T-helper 2 cell treated with Interferon-gamma antibody and Interleukin-4, amounts not matched to agents 100 ng/mL and 5 ng/mL, for 36 hours (primary cell): Measurements from ENCODE around the gene STAU1. TPM values are rescaled to one million over a fixed set of nuclear protein-coding genes. Genes with fewer than 3 reads are reported as not detected.
"Not testable (repeated sequence)": the region's sequence is repeated elsewhere in the genome, so short reads cannot be mapped to it uniquely, and the experiment has no call there.

ENCODE experiments used
- intact Hi-C: fragments of 100-400 bp; cut with micrococcal nuclease; formaldehyde crosslinking; loops from one replicate; pipeline ENCODE4 v1.15.1; 2023
- total RNA-seq: library from RNA; stranded (reverse); gene quantifications from 2 replicates; pipeline ENCODE4 v1.2.3, GENCODE V29; 2022

The STAU1 gene
- total RNA-seq, 1 donor from 2014 or later: 51.0 TPM

DNA sequence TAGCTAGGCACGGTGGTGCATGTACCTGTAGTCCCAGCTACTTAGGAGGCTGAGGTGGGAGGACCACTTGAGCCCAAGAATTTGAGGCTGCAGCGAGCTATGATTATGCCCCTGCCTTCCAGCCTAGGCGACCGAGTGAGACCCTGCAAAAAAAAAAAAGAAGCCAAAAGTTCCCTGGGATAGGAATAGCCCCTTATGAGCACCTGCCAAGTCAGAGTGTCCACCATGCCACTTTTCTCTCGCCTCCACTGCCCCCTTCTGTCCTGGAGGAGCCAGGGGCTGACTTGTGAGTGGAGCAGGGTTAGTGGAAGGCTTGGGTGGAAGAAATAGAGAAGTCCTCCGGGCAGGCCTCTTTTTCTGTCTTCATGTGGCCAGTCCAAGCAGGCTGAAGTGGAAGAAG lies 18.9 kb upstream of the STAU1 start:
- intact Hi-C loops: no loop called here

- intact Hi-C loops: no loop called here
Observed at GRCh38 chr20:49203746-49204145, 15.6 kb upstream of the STAU1 start.

GRCh38 chr20:49203011-49203410 lies 14.9 kb upstream of the STAU1 start:
- intact Hi-C loops: no loop called here

- intact Hi-C loops: no loop called here
Observed at GRCh38 chr20:49199729-49200293, 11.7 kb upstream of the STAU1 start.

GRCh38 chr20:49192944-49193518 lies 4.9 kb upstream of the STAU1 start:
- intact Hi-C loops: not testable (repeated sequence)

- intact Hi-C loops: loop anchor here (2.0 kb wide), 1 partner anchor 21 kb away; no protein-coding TSS in a partner anchor
Observed at GRCh38 chr20:49187330-49187850, 744 bp downstream of the STAU1 start.

- intact Hi-C loops: loop anchor here (2.0 kb wide), 1 partner anchor 20 kb away; no protein-coding TSS in a partner anchor
Observed at GRCh38 chr20:49186535-49187329, 1.4 kb downstream of the STAU1 start.

GRCh38 chr20:49185071-49185761 lies 2.9 kb downstream of the STAU1 start:
- intact Hi-C loops: no loop called here

- intact Hi-C loops: no loop called here
Observed at GRCh38 chr20:49184691-49185070, 3.5 kb downstream of the STAU1 start.

- intact Hi-C loops: not testable (repeated sequence)
Observed at GRCh38 chr20:49184084-49184501, 4.0 kb downstream of the STAU1 start.

- intact Hi-C loops: no loop called here
Observed at GRCh38 chr20:49183444-49183843, 4.7 kb downstream of the STAU1 start.

DNA sequence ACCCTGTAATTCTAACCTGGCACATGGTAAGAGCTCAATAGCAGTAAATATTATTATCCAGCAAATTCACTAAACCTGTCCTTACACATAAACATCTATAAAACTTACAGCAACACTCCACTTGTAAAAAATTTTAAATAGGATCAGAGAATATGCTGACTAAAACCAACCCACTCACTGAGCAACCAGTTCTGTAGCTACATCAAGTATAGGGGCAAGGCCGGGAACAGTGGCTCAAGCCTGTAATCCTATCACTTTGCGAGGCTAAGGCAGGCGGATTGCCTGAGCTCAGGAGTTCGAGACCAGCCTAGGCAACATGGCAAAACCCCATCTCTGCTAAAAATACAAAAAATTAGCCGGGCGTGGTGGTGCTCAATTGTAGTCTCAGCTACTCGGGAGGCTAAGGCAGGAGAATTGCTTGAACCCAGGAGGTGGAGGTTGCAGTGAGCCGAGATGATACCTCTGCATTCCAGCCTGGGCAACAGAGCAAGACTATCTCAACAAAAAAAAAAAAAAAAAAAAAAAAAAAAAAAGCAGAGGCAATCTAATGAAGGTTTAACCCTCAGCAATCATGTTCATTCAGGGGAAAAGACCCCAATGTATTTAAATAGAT lies 6.8 kb downstream of the STAU1 start:
- intact Hi-C loops: no loop called here

DNA sequence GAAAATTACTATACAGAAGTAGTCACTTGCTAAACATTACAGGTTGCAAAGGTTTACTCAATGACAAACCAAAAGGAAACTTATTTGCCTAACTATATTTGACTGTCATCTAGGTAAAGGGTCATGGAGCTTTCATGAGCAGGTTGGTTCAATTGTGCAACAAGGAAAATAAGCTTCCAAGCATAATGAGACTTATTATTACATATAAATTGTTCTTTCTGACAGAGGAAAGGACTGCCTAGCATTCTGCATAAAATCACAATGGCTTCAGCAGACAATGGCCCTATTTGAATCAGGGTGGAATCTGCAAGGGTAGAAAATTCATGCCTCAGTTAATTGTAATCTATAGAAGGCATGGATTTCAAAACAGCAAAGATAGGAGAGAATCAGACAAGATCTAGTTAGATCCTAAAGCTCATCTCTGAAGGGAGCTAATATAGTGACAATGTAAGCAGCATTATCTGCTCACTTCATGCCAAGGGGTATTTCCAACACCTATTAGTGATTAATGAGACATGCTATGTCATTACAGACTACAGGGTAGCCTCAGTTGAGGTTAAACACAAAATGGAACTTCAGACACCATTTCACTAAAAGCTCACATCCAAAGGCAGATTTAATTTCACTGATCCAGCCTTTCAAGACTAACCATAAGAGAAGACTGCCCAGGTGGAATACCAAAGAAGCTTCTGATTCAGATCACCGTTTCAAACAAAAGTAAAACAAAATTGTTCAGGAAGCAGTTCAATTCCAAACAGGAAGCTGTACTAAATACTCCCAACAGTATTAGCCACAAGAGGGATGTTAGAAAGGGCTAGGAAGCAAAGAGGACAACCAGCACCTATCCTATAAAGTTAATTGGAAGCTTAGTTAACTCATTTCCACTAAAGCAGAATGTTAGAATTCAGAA lies 8.5 kb downstream of the STAU1 start:
- intact Hi-C loops: no loop called here

DNA sequence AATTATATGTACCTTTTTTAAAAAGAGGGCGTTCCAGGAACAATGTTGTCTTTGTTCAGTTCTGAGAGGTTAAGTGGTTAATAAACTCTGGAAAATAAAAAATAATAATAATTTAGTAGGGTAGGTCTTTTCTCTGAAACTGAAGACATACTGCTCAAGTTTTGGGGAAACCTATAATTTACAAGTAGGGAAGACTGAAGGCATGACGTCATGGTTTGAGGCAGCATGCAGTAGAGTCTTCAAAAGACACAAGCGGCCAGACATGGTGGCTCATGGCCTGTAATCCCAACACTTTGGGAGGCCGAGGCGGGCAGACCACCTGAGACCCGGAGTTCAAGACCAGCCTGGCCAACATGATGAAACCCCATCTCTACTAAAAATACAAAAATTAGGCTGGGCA lies 14.0 kb downstream of the STAU1 start:
- intact Hi-C loops: no loop called here

- intact Hi-C loops: no loop called here
Observed at GRCh38 chr20:49172413-49172812, 15.7 kb downstream of the STAU1 start.

DNA sequence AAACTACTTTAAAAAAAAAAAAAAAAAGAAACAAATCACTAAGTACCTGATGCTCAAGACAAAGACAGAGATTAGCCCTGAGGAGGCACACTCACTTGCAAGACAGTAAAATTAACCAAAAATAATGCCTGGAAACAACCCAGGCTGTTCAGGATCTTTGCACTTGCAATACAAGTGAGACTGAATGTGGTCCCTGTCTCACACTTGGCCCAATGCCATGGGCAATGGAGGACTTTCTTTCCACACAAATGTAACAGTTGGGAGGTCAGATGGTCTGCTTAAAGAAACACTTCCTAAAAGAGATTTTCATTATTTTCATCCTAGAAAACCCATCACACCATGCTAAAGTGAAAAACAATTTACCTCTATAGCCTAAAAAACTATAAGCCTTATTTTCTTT lies 16.2 kb downstream of the STAU1 start:
- intact Hi-C loops: no loop called here

- intact Hi-C loops: no loop called here
Observed at GRCh38 chr20:49170714-49171113, 17.4 kb downstream of the STAU1 start.

- intact Hi-C loops: no loop called here
Observed at GRCh38 chr20:49169547-49169946, 18.6 kb downstream of the STAU1 start.

DNA sequence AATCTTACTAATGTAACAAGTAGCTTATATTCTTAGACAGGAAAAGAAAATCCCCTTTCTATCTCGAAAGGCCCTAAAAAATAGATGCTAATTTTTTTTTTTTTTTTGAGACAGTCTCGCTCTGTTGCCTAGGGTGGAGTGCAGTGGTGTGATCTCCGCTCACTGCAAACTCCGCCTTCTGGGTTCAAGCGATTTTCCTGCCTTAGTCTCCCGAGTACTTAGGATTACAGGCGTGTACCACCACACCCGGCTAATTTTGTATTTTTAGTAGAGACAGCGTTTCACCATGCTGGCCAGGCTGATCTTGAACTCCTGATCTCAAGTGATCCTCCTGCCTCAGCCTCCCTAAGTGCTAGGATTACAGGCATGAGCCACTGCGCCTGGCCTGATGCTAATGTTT lies 19.3 kb downstream of the STAU1 start:
- intact Hi-C loops: not testable (repeated sequence)

- intact Hi-C loops: loop anchor here (2.0 kb wide), 1 partner anchor 19 kb away; no protein-coding TSS in a partner anchor
Observed at GRCh38 chr20:49167811-49168507, 20.2 kb downstream of the STAU1 start.
